GM19395 (cell line): ENCODE measurements around the gene MME.

ENCODE experiments used
- ATAC-seq: cut with Tn5 transposase; IDR thresholded peaks from one replicate; pipeline ENCODE4 v1.9.1; 2021; ENCODE audit warnings: mild to moderate bottlenecking, moderate library complexity; ENCODE audit not compliant: unreplicated experiment

MME gene

GRCh38 chr3:155135003-155135402 lies 54.9 kb downstream of the MME start:
- no peak for ATAC-seq

- no peak for ATAC-seq
Measured at GRCh38 chr3:155138677-155139076, 58.6 kb downstream of the MME start.

- ATAC-seq: no peak
Measured at GRCh38 chr3:155147588-155147987, 67.5 kb downstream of the MME start.

GRCh38 chr3:155149494-155149893 lies 69.4 kb downstream of the MME start:
- no peak for ATAC-seq

GRCh38 chr3:155153242-155154186 lies 73.4 kb downstream of the MME start:
- ATAC-seq: no peak

GRCh38 chr3:155154255-155154654 lies 74.1 kb downstream of the MME start:
- ATAC-seq: no peak

DNA sequence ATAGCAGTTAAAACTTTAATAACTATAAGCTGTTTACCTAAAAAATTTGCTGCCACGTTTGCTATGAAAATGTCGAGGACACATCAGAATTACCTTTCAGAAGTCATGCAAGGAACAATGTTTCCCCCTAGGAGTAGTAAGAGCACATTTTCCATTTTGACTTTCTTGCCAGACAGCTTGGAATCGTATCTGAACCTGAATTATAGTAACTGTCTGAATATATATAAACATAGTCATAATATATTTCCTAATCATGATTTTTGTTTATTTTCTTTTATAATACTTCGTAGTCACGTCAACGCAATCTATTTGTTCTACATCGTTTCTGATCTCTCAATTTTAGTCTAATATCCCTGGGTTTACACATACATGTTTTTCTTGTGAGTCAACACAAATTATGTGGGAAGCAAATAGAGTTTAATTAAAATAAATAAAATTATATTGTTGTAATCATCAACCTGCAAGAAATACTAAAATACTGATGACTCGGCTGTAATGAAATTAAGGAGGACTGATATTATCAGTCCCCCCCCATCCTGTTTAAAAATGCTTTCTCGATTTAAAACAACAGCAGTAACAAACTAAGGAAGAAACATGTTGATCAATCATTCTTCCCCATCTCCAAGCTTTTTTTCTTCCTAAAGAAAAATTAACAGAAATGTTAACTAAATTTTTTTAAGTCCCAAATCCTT lies 78.4 kb downstream of the MME start:
- ATAC-seq: no peak

GRCh38 chr3:155159301-155159700 lies 79.2 kb downstream of the MME start:
- ATAC-seq: no peak

DNA sequence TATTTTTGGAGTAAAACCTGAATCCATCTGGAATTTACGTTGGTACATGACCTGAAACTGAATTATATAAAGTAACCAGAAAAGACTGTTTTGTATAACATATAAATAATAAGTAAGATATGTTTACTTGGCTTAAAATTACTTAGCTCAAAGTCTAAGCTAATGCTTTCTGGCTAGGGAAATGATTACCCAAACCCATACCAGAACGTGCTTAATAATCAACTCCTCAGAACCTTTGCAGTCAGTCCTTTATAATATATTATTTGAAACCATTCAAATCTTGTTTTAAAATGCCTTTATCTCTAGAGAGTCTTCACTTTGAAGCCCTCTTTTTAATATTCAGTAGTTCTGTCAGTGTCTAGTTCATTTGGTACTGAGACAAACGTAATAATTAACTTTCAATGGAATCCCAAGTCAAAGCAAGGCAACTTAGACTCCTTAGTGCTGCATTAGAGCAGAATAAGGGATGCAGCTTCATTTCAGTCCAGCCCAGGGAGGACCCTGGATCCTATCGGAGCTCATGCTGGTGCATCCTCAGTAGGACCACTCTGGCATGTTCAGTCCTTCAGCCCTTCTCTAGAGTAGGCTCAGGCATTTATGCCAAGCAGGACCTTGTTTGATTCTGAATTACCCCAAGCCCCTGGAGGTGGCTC lies 81.6 kb downstream of the MME start:
- ATAC-seq: no peak

- ATAC-seq: no peak
Measured at GRCh38 chr3:155164306-155164705, 84.2 kb downstream of the MME start.

DNA sequence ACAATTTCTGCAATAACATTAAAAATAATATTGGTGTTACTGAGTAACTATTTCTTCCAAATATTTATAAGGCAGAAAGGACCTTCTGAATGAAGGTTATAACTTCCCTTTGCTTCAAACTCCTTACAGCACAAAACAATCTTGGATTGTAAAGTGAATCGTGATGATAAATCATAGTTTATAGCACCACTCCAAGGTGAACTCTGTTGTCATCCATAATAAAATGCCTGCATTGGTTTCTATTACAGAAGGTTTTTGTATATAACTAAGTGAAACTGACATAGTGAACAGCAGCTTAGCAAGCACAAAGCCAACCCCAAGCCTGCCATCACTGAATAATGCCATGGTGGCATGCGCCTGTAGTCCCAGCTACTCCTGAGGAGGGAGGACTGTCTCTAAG lies 86.3 kb downstream of the MME start:
- ATAC-seq: no peak

DNA sequence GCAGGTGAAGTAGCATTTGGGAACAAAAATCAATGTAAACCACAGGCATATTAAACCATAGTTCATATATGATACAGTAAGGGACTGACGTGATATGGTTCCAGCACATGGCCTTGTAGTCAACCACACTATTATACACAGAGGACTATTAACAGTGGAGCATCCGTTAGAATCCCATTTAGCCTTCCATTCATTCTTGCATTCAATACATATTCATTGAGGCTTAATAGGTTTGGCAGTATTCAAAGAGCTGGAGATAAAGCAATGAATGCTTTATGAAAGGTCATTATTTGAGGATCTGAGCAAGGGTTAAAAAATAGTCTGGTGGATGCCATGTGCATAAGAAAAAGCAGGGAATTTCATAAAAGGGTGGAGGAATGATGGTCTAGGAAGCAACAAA lies 89.1 kb downstream of the MME start:
- ATAC-seq: no peak

DNA sequence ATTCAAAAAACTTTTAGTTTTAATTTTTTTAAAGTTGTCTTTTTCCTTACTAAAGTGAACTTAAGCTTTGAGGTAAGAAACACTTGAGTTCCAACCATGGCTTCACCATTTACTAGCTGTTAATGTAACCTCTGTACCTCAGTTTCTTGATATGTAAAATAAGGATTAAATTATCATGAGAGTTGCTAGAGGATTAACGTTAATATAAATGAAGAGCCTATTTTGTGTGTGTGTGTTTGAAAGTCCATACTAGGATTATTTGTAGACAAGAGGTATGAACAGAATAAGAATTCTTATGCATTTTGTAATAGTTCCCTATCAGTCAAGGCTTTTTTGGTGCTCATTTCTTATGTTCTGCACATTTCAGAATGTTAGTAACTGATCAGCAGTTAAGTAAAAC lies 93.7 kb downstream of the MME start:
- ATAC-seq: no peak

DNA sequence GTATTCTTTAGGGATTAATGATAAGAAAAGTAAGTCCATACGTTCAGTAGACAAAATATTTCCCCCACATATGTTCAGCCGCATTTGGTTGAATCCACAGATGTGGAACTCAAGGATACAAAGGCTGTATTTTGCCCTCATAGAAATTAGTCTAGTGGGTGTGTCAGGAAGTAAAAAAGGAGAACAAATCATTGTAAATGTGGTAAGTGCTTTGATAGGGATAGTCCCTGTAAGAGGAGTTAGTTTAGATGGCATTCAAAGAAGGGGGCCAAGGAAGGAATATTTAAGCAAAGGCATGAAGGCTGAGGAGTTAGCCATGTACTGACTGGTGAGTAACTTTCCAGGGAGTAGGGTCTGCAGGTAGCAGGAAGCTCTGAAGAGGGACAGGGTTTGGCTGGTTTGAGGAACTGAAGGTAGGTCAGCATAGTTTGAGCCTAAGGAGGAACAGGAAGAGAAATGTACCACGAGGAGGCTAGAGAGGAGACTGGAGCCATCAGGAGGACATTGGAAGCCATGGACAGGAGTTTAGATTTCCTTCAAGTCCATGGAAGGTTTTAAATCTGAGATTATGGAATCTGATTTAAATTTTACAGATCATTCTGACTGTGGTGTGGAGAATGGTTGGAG lies 98.8 kb downstream of the MME start:
- no peak for ATAC-seq

DNA sequence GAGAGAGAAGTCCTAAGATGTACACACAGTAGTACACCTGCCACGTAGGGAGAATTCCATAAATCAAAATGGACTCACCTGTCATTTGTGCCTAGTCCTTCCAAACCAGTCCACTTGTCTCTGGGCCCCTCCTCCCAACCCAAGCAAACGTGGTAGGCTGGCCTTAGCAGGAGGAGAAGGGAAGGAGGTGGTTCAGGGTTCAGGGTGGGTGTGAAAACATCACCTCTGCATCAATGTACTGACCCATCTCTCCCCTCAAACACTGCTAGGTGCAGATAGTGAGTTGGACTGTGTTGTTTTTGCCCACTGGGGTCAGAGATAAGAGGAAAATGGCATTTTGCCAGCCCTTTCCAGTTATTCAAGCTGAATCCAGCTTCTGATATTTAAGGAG lies 99.3 kb downstream of the MME start:
- ATAC-seq: no peak

GRCh38 chr3:155179966-155180757 lies 100.0 kb downstream of the MME start:
- no peak for ATAC-seq

- ATAC-seq: no peak
Measured at GRCh38 chr3:155182467-155182866, 102.3 kb downstream of the MME start.

DNA sequence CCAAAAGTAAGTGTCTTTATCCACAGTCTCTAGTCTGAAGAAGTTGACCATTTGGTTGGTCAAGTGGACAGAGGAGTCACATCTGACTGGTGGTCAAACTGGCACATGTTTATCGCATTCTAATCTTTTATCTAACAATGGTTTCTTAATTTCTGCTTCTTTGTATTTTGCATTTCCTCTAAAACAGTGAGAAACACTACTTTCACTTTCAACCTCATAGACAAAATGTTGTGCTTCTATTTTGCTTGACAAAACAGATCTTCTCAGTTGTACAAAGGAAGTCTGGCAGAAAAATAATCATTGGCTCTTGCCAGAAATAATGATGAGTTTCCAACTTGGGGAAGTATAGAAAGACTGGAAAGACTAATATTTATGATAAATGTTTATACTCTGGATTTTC lies 103.9 kb downstream of the MME start:
- peak; percentile 88 for ATAC-seq

DNA sequence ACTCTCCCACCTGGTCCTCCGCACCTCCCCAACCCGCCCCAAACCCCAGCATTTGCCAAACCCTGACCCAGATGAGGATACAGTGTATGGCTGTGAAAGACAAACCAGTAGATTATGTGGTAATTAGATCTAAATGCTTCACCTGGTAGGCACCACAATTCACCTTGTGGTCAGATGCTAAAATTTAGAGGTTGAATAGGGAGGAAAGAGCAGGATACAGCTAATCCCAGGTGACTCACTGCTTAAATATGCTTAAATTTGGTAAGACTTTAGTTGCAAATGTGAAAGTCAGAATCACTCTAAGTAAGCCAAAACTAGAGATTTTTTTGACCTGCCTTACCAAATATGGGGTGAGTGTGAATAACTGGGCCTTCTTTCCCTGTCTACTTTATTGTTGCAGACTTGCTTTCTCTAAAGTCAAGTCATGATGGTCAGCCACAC lies 105.5 kb downstream of the MME start:
- no peak for ATAC-seq

DNA sequence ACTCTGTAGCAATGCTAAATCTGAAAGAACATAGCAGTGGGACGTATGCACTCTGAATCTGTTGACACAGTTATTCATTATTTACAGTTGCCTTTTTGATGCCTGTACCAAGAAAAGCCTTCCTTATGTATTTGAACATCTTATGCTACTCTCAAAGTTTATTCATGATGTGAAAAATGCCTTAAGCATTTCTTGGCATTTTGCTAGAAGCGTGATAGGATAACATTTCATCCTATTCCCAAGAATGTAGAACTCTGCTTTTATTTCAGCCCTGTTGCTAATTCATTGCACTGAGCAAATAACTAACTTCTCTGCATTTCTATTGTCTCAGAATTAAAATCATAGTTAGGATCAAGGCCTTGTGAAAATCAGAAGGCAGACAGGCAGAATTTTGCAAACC lies 107.9 kb downstream of the MME start:
- no peak for ATAC-seq
